Thyroid gland (tissue), 4 donors: ENCODE data around the gene FXYD6. TPM values are rescaled to one million over a fixed set of nuclear protein-coding genes. Genes with fewer than 3 reads are reported as not detected.

Experiments
- DNase-seq, 2 donors: peaks; one replicate each; pipeline ENCODE4 v3.0.0-alpha.2; 2019
- H3K27ac ChIP-seq, 3 donors: fragments of 200-600 bp; sonication (generic); 1 replicate in 2 of 3; 2 replicates in 1 of 3; pipeline ENCODE4 v1.5.1; 2016 to 2019; ENCODE audit warnings: mild to moderate bottlenecking in 1 of 3, moderate library complexity in 1 of 3
- H3K27me3 ChIP-seq: fragments of 200-600 bp; sonication (generic); one replicate; pipeline ENCODE4 v1.5.1; 2019
- H3K36me3 ChIP-seq, 2 donors: fragments of 200-600 bp; sonication (generic); one replicate each; pipeline ENCODE4 v1.5.1; 2016 to 2019
- H3K4me1 ChIP-seq, 2 donors: fragments of 200-600 bp; sonication (generic); one replicate each; pipeline ENCODE4 v1.5.1; 2017 to 2019
- H3K4me3 ChIP-seq, 3 donors: fragments of 200-600 bp; sonication (generic); replicated peaks in 1 of 3; 1 replicate in 2 of 3; 2 replicates in 1 of 3; pipeline ENCODE4 v1.5.1; 2016; ENCODE audit warnings: mild to moderate bottlenecking in 1 of 3
- H3K9me3 ChIP-seq: fragments of 200-600 bp; sonication (generic); one replicate; pipeline ENCODE4 v1.5.1; 2017
- POLR2A ChIP-seq, 2 donors: fragments of 450-650 bp; IDR thresholded peaks; one replicate each; pipeline ENCODE4 v1.6.1; 2017; ENCODE audit warnings: antibody characterized with exemption in 2 of 2, mild to moderate bottlenecking in 2 of 2, moderate library complexity in 1 of 2
- WGBS, 2 donors: methylation state at CpG; one replicate each; pipeline ENCODE4 v1.1.5; 2017; 5-methylcytosine and 5-hydroxymethylcytosine counted together
- intact Hi-C: fragments of 100-400 bp; cut with DNase I; formaldehyde crosslinking; loops from one replicate; pipeline ENCODE4 v1.15.1; 2023
- total RNA-seq, 4 donors: library from RNA; depleted of rRNA; stranded (reverse); fragments of >200 nt; gene quantifications; one replicate each; pipeline ENCODE4 v1.2.3, GENCODE V29; 2016
- TF ChIP-seq, protein P1 (sequence below), 6 experiments: fragments of 200-600 bp in 3 of 6; fragments of 450-650 bp in 3 of 6; sonication (generic) in 3 of 6; IDR thresholded peaks; one replicate each; pipeline ENCODE4 v1.5.1; 2016 to 2019; ENCODE audit warnings: antibody characterized with exemption in 6 of 6, mild to moderate bottlenecking in 2 of 6, inconsistent platforms in 1 of 6, moderate library complexity in 1 of 6

FXYD6 gene
- total RNA-seq, 4 donors from 2014 or later, result 34.2 to 143 (median 88.6) TPM

DNA sequence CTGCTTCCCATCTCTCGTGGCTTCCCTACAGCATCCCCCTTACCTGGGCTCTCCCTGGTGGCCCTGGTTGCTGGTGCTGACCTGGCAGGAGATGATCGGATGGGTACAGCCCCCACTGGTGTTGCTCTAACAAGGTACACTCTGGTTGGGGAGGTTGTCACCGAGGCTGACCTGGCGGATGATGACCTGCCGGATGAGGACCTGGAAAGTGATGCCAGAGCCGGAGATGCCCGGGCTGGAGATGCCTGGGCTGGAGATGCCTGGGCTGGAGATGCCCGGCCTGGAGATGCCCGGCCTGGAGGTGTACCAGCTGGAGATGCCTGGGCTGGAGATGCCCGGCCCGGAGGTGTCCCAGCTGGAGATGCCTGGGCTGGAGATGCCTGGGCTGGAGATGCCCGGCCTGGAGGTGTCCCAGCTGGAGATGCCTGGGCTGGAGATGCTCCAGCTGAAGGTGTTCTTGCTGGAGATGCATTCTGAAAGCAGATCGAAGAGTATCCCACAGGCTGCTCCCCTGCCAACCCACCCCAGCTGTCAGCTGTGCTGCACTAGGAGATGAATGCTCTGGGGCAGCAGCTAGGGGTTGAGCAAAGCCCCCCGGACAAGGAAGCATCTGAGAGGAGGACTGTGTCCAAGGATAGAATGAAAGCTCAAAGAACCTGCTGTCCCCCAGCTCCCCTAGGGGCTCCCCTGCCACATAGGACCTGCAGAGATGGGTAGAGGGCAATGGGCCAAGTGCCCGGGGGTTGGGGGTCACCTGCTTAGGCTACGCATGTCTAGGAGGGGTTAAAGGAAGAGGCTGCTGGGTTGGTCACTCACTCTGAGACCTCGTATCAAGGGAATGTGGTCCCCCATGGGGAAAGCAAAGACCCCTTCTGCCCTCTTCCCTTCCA, 42.2 kb upstream of the FXYD6 start:
- WGBS, 2 donors, result 86 to 87% methylated on average over 13 to 15 of the region's 17 CpGs
- Histone ChIP-seq H3K9me3 (no peaks in the 10 kb centered on the region), H3K36me3 (no peaks in the 10 kb centered on the region), H3K4me3 (no peak overlapping the region), H3K4me1 (peaks cover 5 to 15% of the 10 kb centered on the region in 2 donors), H3K27me3 (no peaks in the 10 kb centered on the region), H3K27ac (peak overlapping the region in 2 of 3 donors; percentile 28 to 58)
- TF ChIP-seq, protein P1, sequence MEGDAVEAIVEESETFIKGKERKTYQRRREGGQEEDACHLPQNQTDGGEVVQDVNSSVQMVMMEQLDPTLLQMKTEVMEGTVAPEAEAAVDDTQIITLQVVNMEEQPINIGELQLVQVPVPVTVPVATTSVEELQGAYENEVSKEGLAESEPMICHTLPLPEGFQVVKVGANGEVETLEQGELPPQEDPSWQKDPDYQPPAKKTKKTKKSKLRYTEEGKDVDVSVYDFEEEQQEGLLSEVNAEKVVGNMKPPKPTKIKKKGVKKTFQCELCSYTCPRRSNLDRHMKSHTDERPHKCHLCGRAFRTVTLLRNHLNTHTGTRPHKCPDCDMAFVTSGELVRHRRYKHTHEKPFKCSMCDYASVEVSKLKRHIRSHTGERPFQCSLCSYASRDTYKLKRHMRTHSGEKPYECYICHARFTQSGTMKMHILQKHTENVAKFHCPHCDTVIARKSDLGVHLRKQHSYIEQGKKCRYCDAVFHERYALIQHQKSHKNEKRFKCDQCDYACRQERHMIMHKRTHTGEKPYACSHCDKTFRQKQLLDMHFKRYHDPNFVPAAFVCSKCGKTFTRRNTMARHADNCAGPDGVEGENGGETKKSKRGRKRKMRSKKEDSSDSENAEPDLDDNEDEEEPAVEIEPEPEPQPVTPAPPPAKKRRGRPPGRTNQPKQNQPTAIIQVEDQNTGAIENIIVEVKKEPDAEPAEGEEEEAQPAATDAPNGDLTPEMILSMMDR (IDR thresholded peaks at IDR 0.05), result no peak
- no peak for TF ChIP-seq POLR2A (IDR thresholded peaks at IDR 0.05)
- intact Hi-C loops, result no loop called here
- DNase-seq, result no peak

DNA sequence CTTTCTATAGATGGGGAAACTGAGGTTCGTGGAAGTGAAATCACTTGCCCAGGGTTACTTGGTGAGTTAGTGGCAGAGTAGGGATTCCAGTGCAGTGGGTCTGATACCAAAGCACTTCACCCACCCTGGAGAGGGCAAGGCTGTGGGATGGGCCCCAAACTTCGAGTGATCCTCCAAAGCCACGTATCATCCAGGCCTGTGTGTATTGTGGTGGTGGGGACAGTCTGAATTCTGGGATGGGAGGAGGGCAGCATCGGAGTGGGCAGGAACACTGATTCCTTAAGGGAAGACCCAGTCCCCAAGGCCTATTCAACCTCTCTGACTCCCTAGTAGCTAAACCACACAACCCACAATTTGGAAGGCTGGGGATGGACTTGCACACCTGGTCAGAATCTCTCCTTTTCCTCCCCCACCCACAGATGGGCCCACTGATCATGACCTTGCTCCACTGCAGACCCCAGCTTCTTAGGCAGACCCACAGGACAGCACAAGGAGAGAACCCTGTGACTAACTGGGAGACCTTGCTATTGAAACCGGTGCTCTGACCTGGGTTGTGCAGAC, 41.2 kb upstream of the FXYD6 start:
- Histone ChIP-seq H3K27ac (no peak overlapping the region), H3K4me3 (no peak overlapping the region), H3K9me3 (no peaks in the 10 kb centered on the region), H3K4me1 (peaks cover 5 to 15% of the 10 kb centered on the region in 2 donors), H3K36me3 (no peaks in the 10 kb centered on the region), H3K27me3 (no peaks in the 10 kb centered on the region)
- TF ChIP-seq, protein P1 (IDR thresholded peaks at IDR 0.05), result no peak
- TF ChIP-seq POLR2A (IDR thresholded peaks at IDR 0.05), result no peak
- WGBS, 2 donors, result 98% methylated on average over 5 of the region's 5 CpGs
- no peak for DNase-seq
- intact Hi-C loops, result no loop called here

DNA sequence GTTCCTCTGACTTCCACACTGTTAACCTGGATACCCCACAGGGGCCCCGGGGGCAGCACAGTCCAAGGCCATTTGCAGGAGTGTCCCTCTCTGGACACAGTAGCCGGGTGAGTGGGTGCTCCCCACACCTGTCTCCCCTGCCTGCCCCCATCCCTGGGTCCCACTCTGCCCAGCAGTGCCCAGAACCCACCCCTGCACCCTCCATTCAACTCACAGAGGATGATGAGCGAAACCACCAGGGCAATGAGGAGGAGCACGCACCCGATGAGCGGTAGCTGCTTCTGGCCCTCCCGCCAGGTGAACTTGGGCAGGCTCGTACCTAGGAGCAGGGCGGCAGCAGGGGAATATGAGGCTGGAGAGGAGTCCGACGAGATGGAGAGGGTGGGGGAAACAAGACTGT, 40.5 kb upstream of the FXYD6 start:
- Histone ChIP-seq H3K9me3 (no peaks in the 10 kb centered on the region), H3K36me3 (no peaks in the 10 kb centered on the region), H3K27me3 (no peaks in the 10 kb centered on the region), H3K4me1 (peaks cover 5 to 15% of the 10 kb centered on the region in 2 donors), H3K27ac (no peak overlapping the region), H3K4me3 (no peak overlapping the region)
- 94 to 98% methylated on average over 11 of the region's 11 CpGs for WGBS, 2 donors
- no peak for DNase-seq
- intact Hi-C loops, result no loop called here
- TF ChIP-seq, protein P1 (IDR thresholded peaks at IDR 0.05), result no peak
- no peak for TF ChIP-seq POLR2A (IDR thresholded peaks at IDR 0.05)

DNA sequence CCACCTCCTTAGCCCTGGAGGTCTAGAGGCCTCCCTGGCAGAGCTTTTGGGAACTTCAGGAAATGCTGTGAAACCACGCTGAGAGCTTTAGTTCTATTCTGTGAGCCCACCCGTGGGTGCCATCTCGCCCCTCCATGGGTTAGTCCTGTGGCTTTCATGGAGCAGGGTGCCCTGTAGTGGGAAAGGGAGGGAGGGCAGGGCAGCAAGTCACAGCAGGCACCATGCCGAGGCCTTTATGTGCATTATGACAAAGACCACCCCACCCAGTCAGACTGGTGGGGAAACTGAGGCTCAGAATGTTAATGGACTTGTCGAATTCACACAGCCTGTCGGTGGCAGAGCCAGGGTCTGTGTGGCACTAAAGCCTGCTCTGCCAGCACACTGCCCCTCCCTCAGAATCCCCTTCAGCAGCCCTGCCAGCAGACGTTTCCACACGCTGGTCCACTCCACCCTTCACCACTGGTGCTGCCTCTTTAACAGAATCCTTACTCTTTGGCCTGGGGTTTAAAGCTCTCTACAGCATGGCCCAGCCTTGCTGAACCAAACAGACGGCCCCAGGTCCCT, 39.3 kb upstream of the FXYD6 start:
- TF ChIP-seq POLR2A (IDR thresholded peaks at IDR 0.05), result no peak
- TF ChIP-seq, protein P1 (IDR thresholded peaks at IDR 0.05), result no peak
- DNase-seq, result no peak
- Histone ChIP-seq H3K27ac (no peak overlapping the region), H3K27me3 (no peaks in the 10 kb centered on the region), H3K4me3 (no peak overlapping the region), H3K9me3 (no peaks in the 10 kb centered on the region), H3K36me3 (no peaks in the 10 kb centered on the region), H3K4me1 (peaks cover 5 to 15% of the 10 kb centered on the region in 2 donors)
- 88 to 91% methylated on average over 6 to 9 of the region's 9 CpGs for WGBS, 2 donors
- intact Hi-C loops, result no loop called here
